ENCODE results near the gene ATG16L1.

- TF ChIP-seq POLR2A (IDR thresholded peaks at IDR 0.05; ENCODE audit: low read depth, low read length) (no peak), CTCF (IDR thresholded peaks at IDR 0.05; ENCODE audit: extremely low read depth in 1 of 2, insufficient read depth in 1 of 2, low read depth in 1 of 2, low read length in 2 of 2) (no peak), EZH2 (IDR thresholded peaks at IDR 0.05; ENCODE audit: borderline replicate concordance, low read depth, low read length, severe bottlenecking) (no peak), POLR2AphosphoS5 (IDR thresholded peaks at IDR 0.05; ENCODE audit: insufficient read depth, low read depth, low read length) (no peak), GATA2 (IDR thresholded peaks at IDR 0.05; ENCODE audit: insufficient read depth, insufficient read length, low read depth, low read length) (no peak), JUN (IDR thresholded peaks at IDR 0.05; ENCODE audit: borderline replicate concordance, insufficient read depth, insufficient read length, low read depth) (no peak), MAX (IDR thresholded peaks at IDR 0.05; ENCODE audit: insufficient read depth, insufficient read length) (no peak)
Measured at GRCh38 chr2:233289648-233290047, 38.2 kb downstream of the ATG16L1 start.
